Colonic mucosa (tissue), 4 donors: ENCODE results near the gene RSPH3. TPM values are rescaled to one million over a fixed set of nuclear protein-coding genes. Genes with fewer than 3 reads are reported as not detected.
"Not testable (repeated sequence)": the region's sequence is repeated elsewhere in the genome, so short reads cannot be mapped to it uniquely, and the experiment has no call there.

Experiments
- DNase-seq: peaks from one replicate; pipeline ENCODE4 v3.0.0-alpha.2; 2020
- H3K27ac ChIP-seq: fragments of 200-600 bp; one replicate; pipeline ENCODE4 v1.8.0; 2021
- H3K27me3 ChIP-seq: fragments of 200-600 bp; one replicate; pipeline ENCODE4 v1.8.0; 2021
- H3K36me3 ChIP-seq: fragments of 200-600 bp; one replicate; pipeline ENCODE4 v1.8.0; 2021
- H3K4me1 ChIP-seq: fragments of 200-600 bp; one replicate; pipeline ENCODE4 v1.8.0; 2021; ENCODE audit warnings: mild to moderate bottlenecking
- H3K4me3 ChIP-seq: fragments of 200-600 bp; one replicate; pipeline ENCODE4 v1.8.0; 2021
- H3K9ac ChIP-seq, 2 donors: one replicate each; pipeline ENCODE4 v1.7.0; 2013; ENCODE audit warnings: control low read depth in 2 of 2, low read depth in 2 of 2, low read length in 2 of 2
- H3K9me3 ChIP-seq: fragments of 200-600 bp; one replicate; pipeline ENCODE4 v1.8.0; 2021
- CTCF ChIP-seq: fragments of 200-600 bp; IDR thresholded peaks from one replicate; pipeline ENCODE4 v1.8.0; 2022; ENCODE audit warnings: antibody characterized with exemption, mild to moderate bottlenecking
- intact Hi-C: fragments of 100-400 bp; cut with DNase I; formaldehyde crosslinking; loops from one replicate; pipeline ENCODE4 v1.14.1; 2022
- total RNA-seq, 2 donors: library from RNA; stranded (reverse); fragmentation: NEBNext Ultra II Directional in 1 of 2; extraction: Animal tissue kit (Norgen Biotek cat#: 25700) in 1 of 2; gene quantifications; one replicate each; pipeline ENCODE4 v1.2.1, GENCODE V29; 2021
- donor health status: healthy.
- donor health status: DM: no; HTN: no; CAD: no.
- donor health status: DM: no; HTN: no; CAD: no.

The RSPH3 gene
- total RNA-seq, 2 donors from 2014 or later = 17.5 to 19.8 TPM

GRCh38 chr6:158999154-158999665 lies 792 bp downstream of the RSPH3 start:
- no peak for DNase-seq
- H3K4me1 ChIP-seq = no peaks in the 10 kb centered on the region
- H3K9me3 ChIP-seq = no peaks in the 10 kb centered on the region
- H3K36me3 ChIP-seq = no peaks in the 10 kb centered on the region
- H3K27ac ChIP-seq = peak overlapping the region; percentile 82
- peak overlapping the region; percentile 69 to 73 for H3K9ac ChIP-seq
- TF ChIP-seq CTCF = no peak
- intact Hi-C loops = no loop called here
- peak overlapping the region; percentile 83 for H3K4me3 ChIP-seq
- no peaks in the 10 kb centered on the region for H3K27me3 ChIP-seq

GRCh38 chr6:158996856-158997255 lies 3.1 kb downstream of the RSPH3 start:
- H3K27ac ChIP-seq = no peak overlapping the region
- no peaks in the 10 kb centered on the region for H3K36me3 ChIP-seq
- no peak overlapping the region for H3K9ac ChIP-seq
- H3K9me3 ChIP-seq = no peaks in the 10 kb centered on the region
- H3K4me1 ChIP-seq = no peaks in the 10 kb centered on the region
- H3K4me3 ChIP-seq = no peak overlapping the region
- TF ChIP-seq CTCF = no peak
- intact Hi-C loops = no loop called here
- DNase-seq = no peak
- H3K27me3 ChIP-seq = no peaks in the 10 kb centered on the region

- no peak for DNase-seq
- no peak for TF ChIP-seq CTCF
Observed at GRCh38 chr6:158993639-158994038, 6.4 kb downstream of the RSPH3 start.

GRCh38 chr6:158991017-158991723 lies 8.8 kb downstream of the RSPH3 start:
- no peak overlapping the region for H3K27ac ChIP-seq
- no peak for DNase-seq

More at GRCh38 chr6:158993639-158994038, 6.4 kb downstream of the RSPH3 start:
- Histone ChIP-seq H3K27me3 (no peaks in the 10 kb centered on the region), H3K9ac (no peak overlapping the region), H3K4me1 (no peaks in the 10 kb centered on the region), H3K9me3 (no peaks in the 10 kb centered on the region), H3K27ac (no peak overlapping the region), H3K36me3 (no peaks in the 10 kb centered on the region), H3K4me3 (no peak overlapping the region)
- intact Hi-C loops = no loop called here

GRCh38 chr6:158989711-158990110 lies 10.3 kb downstream of the RSPH3 start:
- intact Hi-C loops, H3K27me3 ChIP-seq, H3K36me3 ChIP-seq, H3K27ac ChIP-seq, H3K9me3 ChIP-seq, DNase-seq, H3K4me3 ChIP-seq, H3K4me1 ChIP-seq, H3K9ac ChIP-seq: not testable (repeated sequence)

More at GRCh38 chr6:158991017-158991723, 8.8 kb downstream of the RSPH3 start:
- Histone ChIP-seq H3K4me1 (no peaks in the 10 kb centered on the region), H3K9me3 (no peaks in the 10 kb centered on the region), H3K36me3 (no peaks in the 10 kb centered on the region), H3K27me3 (no peaks in the 10 kb centered on the region), H3K4me3 (no peak overlapping the region), H3K9ac (no peak overlapping the region)
- intact Hi-C loops = no loop called here
- TF ChIP-seq CTCF = no peak

- no peaks in the 10 kb centered on the region for H3K9me3 ChIP-seq
- TF ChIP-seq CTCF = no peak
- no peak overlapping the region for H3K9ac ChIP-seq
- no peak overlapping the region for H3K27ac ChIP-seq
- intact Hi-C loops = no loop called here
- DNase-seq = no peak
- H3K4me3 ChIP-seq = no peak overlapping the region
- H3K27me3 ChIP-seq = no peaks in the 10 kb centered on the region
- no peaks in the 10 kb centered on the region for H3K4me1 ChIP-seq
- H3K36me3 ChIP-seq = no peaks in the 10 kb centered on the region
Observed at GRCh38 chr6:158988477-158988876, 11.5 kb downstream of the RSPH3 start.
